Measurements from ENCODE around the gene ILKAP.

The ILKAP gene

GRCh38 chr2:238140721-238141540 is 62.6 kb downstream of the ILKAP start:
- no peak for TF ChIP-seq REST (IDR thresholded peaks at IDR 0.05; ENCODE audit: insufficient read depth in 1 of 2, low read depth in 2 of 2, low read length in 2 of 2)
- no peak for TF ChIP-seq FOXP2 (optimal IDR thresholded peaks at IDR 0.05; ENCODE audit: borderline replicate concordance, extremely low read depth, extremely low read length, insufficient read depth)
- TF ChIP-seq POLR2AphosphoS5 (IDR thresholded peaks at IDR 0.05; ENCODE audit: low read depth, low read length) = no peak
- no peak for TF ChIP-seq TAF1 (IDR thresholded peaks at IDR 0.05; ENCODE audit: borderline replicate concordance, insufficient read depth, low read length)
- TF ChIP-seq SIN3A (IDR thresholded peaks at IDR 0.05; ENCODE audit: borderline replicate concordance, insufficient read depth, low read length) = no peak

GRCh38 chr2:238140040-238140439 is 63.5 kb downstream of the ILKAP start:
- no peak for TF ChIP-seq TAF1 (IDR thresholded peaks at IDR 0.05; ENCODE audit: borderline replicate concordance, insufficient read depth, low read length)
- TF ChIP-seq SIN3A (IDR thresholded peaks at IDR 0.05; ENCODE audit: borderline replicate concordance, insufficient read depth, low read length) = no peak
- no peak for TF ChIP-seq FOXP2 (optimal IDR thresholded peaks at IDR 0.05; ENCODE audit: borderline replicate concordance, extremely low read depth, extremely low read length, insufficient read depth)
- no peak for TF ChIP-seq REST (IDR thresholded peaks at IDR 0.05; ENCODE audit: insufficient read depth in 1 of 2, low read depth in 2 of 2, low read length in 2 of 2)
- TF ChIP-seq POLR2AphosphoS5 (IDR thresholded peaks at IDR 0.05; ENCODE audit: low read depth, low read length) = no peak

- TF ChIP-seq FOXP2 (optimal IDR thresholded peaks at IDR 0.05; ENCODE audit: borderline replicate concordance, extremely low read depth, extremely low read length, insufficient read depth) (no peak), POLR2AphosphoS5 (IDR thresholded peaks at IDR 0.05; ENCODE audit: low read depth, low read length) (no peak), TAF1 (IDR thresholded peaks at IDR 0.05; ENCODE audit: borderline replicate concordance, insufficient read depth, low read length) (no peak), SIN3A (IDR thresholded peaks at IDR 0.05; ENCODE audit: borderline replicate concordance, insufficient read depth, low read length) (no peak), REST (IDR thresholded peaks at IDR 0.05; ENCODE audit: insufficient read depth in 1 of 2, low read depth in 2 of 2, low read length in 2 of 2) (no peak)
Observed at GRCh38 chr2:238139196-238140039, 64.1 kb downstream of the ILKAP start.

- TF ChIP-seq FOXP2 (optimal IDR thresholded peaks at IDR 0.05; ENCODE audit: borderline replicate concordance, extremely low read depth, extremely low read length, insufficient read depth) (no peak), REST (IDR thresholded peaks at IDR 0.05; ENCODE audit: insufficient read depth in 1 of 2, low read depth in 2 of 2, low read length in 2 of 2) (no peak), POLR2AphosphoS5 (IDR thresholded peaks at IDR 0.05; ENCODE audit: low read depth, low read length) (no peak)
Observed at GRCh38 chr2:238138331-238139195, 64.9 kb downstream of the ILKAP start, which contains the start of gene KLHL30. KLHL30 (plus strand) TSS chr2:238138668; CDS start chr2:238140755, 2,087 bp downstream.

Measured in PFSK-1 (cell line).